ENCODE measurements around the gene VN1R2.
"Not testable (repeated sequence)": the region's sequence is repeated elsewhere in the genome, so short reads cannot be mapped to it uniquely, and the experiment has no call there.

VN1R2 gene

GRCh38 chr19:53275480-53275879 lies 17.4 kb downstream of the VN1R2 start:
- no peaks in the 10 kb centered on the region for H3K27me3 ChIP-seq (ENCODE audit: insufficient read depth, low read length, poor library complexity, severe bottlenecking)
- H3F3A ChIP-seq (ENCODE audit: low read depth), result no peaks in the 10 kb centered on the region
- no peaks in the 10 kb centered on the region for H3K9me2 ChIP-seq (replicated peaks; ENCODE audit: low read depth, low read length)
- no peak overlapping the region for H3K4me3 ChIP-seq (ENCODE audit: low read length, poor library complexity, severe bottlenecking)
- H3K36me3 ChIP-seq (ENCODE audit: insufficient read depth, low read length), result no peaks in the 10 kb centered on the region
- H3K79me2 ChIP-seq (ENCODE audit: insufficient read depth, low read length), result no peaks in the 10 kb centered on the region
- H3K9me3 ChIP-seq (ENCODE audit: insufficient read depth, low read depth, low read length), result no peaks in the 10 kb centered on the region
- TF ChIP-seq, protein P1, sequence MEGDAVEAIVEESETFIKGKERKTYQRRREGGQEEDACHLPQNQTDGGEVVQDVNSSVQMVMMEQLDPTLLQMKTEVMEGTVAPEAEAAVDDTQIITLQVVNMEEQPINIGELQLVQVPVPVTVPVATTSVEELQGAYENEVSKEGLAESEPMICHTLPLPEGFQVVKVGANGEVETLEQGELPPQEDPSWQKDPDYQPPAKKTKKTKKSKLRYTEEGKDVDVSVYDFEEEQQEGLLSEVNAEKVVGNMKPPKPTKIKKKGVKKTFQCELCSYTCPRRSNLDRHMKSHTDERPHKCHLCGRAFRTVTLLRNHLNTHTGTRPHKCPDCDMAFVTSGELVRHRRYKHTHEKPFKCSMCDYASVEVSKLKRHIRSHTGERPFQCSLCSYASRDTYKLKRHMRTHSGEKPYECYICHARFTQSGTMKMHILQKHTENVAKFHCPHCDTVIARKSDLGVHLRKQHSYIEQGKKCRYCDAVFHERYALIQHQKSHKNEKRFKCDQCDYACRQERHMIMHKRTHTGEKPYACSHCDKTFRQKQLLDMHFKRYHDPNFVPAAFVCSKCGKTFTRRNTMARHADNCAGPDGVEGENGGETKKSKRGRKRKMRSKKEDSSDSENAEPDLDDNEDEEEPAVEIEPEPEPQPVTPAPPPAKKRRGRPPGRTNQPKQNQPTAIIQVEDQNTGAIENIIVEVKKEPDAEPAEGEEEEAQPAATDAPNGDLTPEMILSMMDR (conservative IDR thresholded peaks at IDR 0.05; ENCODE audit: low read length), result no peak
- no peak for TF ChIP-seq EZH2phosphoT487 (IDR thresholded peaks at IDR 0.05; ENCODE audit: borderline replicate concordance)
- H4K20me1 ChIP-seq (ENCODE audit: insufficient read depth, low read length, poor library complexity, severe bottlenecking), result no peaks in the 10 kb centered on the region
- no peaks in the 10 kb centered on the region for H3K4me1 ChIP-seq (ENCODE audit: insufficient read depth, low read length, poor library complexity, severe bottlenecking)
- no peak overlapping the region for H3K4me2 ChIP-seq (ENCODE audit: low read depth, low read length, poor library complexity, severe bottlenecking)
- no peak overlapping the region for H2AFZ ChIP-seq (ENCODE audit: low read length)
- H3K9ac ChIP-seq (ENCODE audit: low read depth, low read length, poor library complexity, severe bottlenecking), result no peak overlapping the region

DNA sequence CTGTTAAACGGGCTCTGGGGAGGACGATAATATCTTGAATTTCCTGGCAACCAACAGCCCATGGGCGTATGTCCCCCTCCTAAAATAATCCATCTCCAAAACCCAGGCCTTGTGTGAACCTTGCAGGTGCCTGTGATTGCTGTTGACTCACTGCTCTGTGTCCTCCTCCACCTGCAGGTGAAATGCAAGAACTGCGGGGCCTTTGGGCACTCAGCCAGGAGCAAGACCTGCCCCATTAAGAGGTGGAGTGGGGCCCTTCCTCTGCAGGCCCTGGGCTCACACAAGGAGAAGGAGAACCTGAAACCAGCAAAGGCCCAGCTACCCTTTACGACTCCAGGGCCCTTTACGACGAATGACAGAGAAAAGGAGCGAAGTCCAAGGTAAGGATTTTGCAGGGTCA lies 23.9 kb downstream of the VN1R2 start:
- not testable (repeated sequence) for H4K20me1 ChIP-seq (ENCODE audit: insufficient read depth, low read length, poor library complexity, severe bottlenecking); H3K9me2 ChIP-seq (replicated peaks; ENCODE audit: low read depth, low read length); H2AFZ ChIP-seq (ENCODE audit: low read length); H3K79me2 ChIP-seq (ENCODE audit: insufficient read depth, low read length); H3K36me3 ChIP-seq (ENCODE audit: insufficient read depth, low read length); H3K4me3 ChIP-seq (ENCODE audit: low read length, poor library complexity, severe bottlenecking); H3K4me2 ChIP-seq (ENCODE audit: low read depth, low read length, poor library complexity, severe bottlenecking); H3K9me3 ChIP-seq (ENCODE audit: insufficient read depth, low read depth, low read length); H3K27me3 ChIP-seq (ENCODE audit: insufficient read depth, low read length, poor library complexity, severe bottlenecking); H3K4me1 ChIP-seq (ENCODE audit: insufficient read depth, low read length, poor library complexity, severe bottlenecking); H3K9ac ChIP-seq (ENCODE audit: low read depth, low read length, poor library complexity, severe bottlenecking); H3F3A ChIP-seq (ENCODE audit: low read depth)

GRCh38 chr19:53285087-53285486 lies 27.0 kb downstream of the VN1R2 start:
- H3K36me3 ChIP-seq (ENCODE audit: insufficient read depth, low read length), result no peaks in the 10 kb centered on the region
- H4K20me1 ChIP-seq (ENCODE audit: insufficient read depth, low read length, poor library complexity, severe bottlenecking), result no peaks in the 10 kb centered on the region
- H2AFZ ChIP-seq (ENCODE audit: low read length), result no peak overlapping the region
- no peaks in the 10 kb centered on the region for H3K4me1 ChIP-seq (ENCODE audit: insufficient read depth, low read length, poor library complexity, severe bottlenecking)
- H3K4me3 ChIP-seq (ENCODE audit: low read length, poor library complexity, severe bottlenecking), result no peak overlapping the region
- no peaks in the 10 kb centered on the region for H3K79me2 ChIP-seq (ENCODE audit: insufficient read depth, low read length)
- H3K9me3 ChIP-seq (ENCODE audit: insufficient read depth, low read depth, low read length), result no peaks in the 10 kb centered on the region
- no peaks in the 10 kb centered on the region for H3F3A ChIP-seq (ENCODE audit: low read depth)
- H3K9me2 ChIP-seq (replicated peaks; ENCODE audit: low read depth, low read length), result no peaks in the 10 kb centered on the region
- no peak overlapping the region for H3K9ac ChIP-seq (ENCODE audit: low read depth, low read length, poor library complexity, severe bottlenecking)
- no peak overlapping the region for H3K4me2 ChIP-seq (ENCODE audit: low read depth, low read length, poor library complexity, severe bottlenecking)
- TF ChIP-seq, protein P1 (conservative IDR thresholded peaks at IDR 0.05; ENCODE audit: low read length), result no peak
- TF ChIP-seq EZH2phosphoT487 (IDR thresholded peaks at IDR 0.05; ENCODE audit: borderline replicate concordance), result no peak
- H3K27me3 ChIP-seq (ENCODE audit: insufficient read depth, low read length, poor library complexity, severe bottlenecking), result no peaks in the 10 kb centered on the region

DNA sequence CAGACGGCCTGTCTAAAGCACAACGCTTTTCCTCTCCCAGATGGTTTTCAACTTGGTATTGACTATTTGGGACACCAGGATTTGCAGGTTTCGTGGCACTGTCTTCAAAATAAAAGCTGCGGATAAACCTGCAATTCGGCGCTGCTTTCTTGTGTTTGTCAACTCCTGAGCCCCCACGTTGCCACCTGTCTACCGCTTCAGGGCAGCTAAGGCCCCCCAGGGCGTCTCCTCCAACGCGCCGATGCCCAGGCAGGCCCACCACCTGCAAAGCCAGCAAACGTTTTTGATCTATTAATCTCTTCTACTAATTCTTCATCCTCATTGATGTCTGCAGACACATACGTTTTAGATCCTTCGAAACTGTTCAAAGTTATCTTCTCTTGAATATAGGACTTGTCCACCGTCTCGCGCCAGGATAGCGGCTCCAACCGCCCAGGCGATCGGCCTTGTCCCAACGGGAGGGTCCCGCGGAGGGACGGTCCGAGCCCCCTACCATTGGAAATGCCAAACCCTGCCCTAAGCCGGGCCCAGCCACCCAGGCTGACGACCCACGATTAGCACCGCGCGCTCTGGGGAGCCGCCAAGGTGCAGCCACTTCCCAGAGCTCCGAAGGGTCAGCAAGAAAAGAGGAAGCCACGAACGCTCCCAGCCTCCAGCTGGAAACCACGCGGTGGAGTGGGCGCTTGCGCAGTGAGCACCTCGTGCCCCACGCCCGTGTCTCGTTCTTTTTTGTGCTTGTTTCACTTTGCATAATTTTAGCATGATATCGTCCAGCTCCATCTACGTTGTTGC lies 32.9 kb downstream of the VN1R2 start:
- TF ChIP-seq EZH2phosphoT487 (IDR thresholded peaks at IDR 0.05; ENCODE audit: borderline replicate concordance), result no peak
- TF ChIP-seq, protein P1 (conservative IDR thresholded peaks at IDR 0.05; ENCODE audit: low read length), result no peak
- Histone ChIP-seq H2AFZ (ENCODE audit: low read length) (no peak overlapping the region), H3K9me3 (ENCODE audit: insufficient read depth, low read depth, low read length) (peaks cover 7% of the 10 kb centered on the region; the same call in 1 of the 2 replicates)

More for the DNA sequence above, 32.9 kb downstream of the VN1R2 start:
- no peaks in the 10 kb centered on the region for H3K9me2 ChIP-seq (replicated peaks; ENCODE audit: low read depth, low read length)
- H3K27me3 ChIP-seq (ENCODE audit: insufficient read depth, low read length, poor library complexity, severe bottlenecking), result no peaks in the 10 kb centered on the region
- H3K4me2 ChIP-seq (ENCODE audit: low read depth, low read length, poor library complexity, severe bottlenecking), result no peak overlapping the region
- no peaks in the 10 kb centered on the region for H3K36me3 ChIP-seq (ENCODE audit: insufficient read depth, low read length)
- no peaks in the 10 kb centered on the region for H3K79me2 ChIP-seq (ENCODE audit: insufficient read depth, low read length)
- H3K9ac ChIP-seq (ENCODE audit: low read depth, low read length, poor library complexity, severe bottlenecking), result no peak overlapping the region
- H3K4me3 ChIP-seq (ENCODE audit: low read length, poor library complexity, severe bottlenecking), result no peak overlapping the region
- no peaks in the 10 kb centered on the region for H3F3A ChIP-seq (ENCODE audit: low read depth)
- no peaks in the 10 kb centered on the region for H3K4me1 ChIP-seq (ENCODE audit: insufficient read depth, low read length, poor library complexity, severe bottlenecking)
- H4K20me1 ChIP-seq (ENCODE audit: insufficient read depth, low read length, poor library complexity, severe bottlenecking), result no peaks in the 10 kb centered on the region
